Measurements from ENCODE around the gene KCNQ1.

The KCNQ1 gene

DNA sequence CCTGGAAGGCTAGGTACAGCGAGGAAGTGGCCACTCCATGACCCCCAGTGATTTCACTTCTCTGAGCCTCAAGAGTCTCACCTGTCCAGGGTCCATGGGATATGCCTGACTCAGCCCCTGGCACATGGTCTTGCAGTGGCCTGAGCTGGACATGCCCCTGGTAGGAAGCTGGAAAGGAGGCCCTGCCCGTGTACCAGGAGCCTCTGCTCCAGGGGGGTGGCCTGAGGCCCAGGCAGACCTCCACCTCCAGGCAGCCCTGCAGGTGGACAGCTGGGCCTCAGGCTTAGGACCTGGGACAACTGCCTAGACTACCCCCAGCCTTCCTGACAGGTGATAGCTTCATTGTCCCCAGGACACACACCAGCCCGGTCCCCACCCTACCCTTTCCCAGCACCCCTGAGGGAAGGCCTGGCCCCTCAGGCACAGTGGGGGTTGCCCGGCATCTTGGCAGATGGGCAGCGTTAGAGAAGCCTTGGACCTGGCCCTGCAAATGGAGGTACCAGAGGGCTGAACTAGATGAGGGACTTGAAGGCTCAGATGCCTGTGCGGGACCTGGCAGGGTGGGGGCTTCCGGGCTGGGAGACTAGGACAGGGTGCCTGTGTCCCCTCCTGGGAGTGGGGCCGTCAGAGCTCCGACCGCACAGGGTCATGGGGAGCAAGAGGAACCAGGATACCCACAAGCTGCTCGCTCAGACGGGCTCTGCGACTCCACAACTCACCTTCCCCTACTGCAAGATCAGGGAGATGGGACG, 387.1 kb downstream of the KCNQ1 start:
- FAIRE-seq: no peak
- DNase-seq (ENCODE audit: low spot score): no peak

DNA sequence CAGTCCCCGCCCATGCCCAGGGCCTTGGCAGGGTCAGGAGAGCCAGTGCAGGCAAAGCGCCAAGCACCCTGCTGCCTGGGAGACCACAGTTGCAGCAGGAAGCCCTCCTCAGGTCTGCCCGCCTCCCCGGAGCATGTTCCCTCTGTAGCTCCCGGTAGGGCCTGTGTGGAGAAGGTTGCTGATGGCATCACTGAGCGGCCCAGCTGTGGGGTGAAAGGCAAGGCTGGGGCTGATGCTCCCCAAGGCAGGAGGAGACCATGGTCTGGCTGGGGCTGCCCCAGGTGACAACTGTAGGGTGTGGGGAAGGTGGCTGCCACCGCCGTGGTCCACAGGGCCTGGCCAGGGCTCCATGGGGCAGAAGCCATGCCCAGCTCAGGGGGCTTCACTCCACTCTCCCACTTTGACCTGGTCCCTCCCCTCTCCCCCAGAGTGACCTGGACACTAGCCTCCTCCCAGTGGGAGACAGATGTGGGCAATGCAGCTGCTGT, 387.8 kb downstream of the KCNQ1 start:
- no peak for FAIRE-seq
- no peak for DNase-seq (ENCODE audit: low spot score)

DNA sequence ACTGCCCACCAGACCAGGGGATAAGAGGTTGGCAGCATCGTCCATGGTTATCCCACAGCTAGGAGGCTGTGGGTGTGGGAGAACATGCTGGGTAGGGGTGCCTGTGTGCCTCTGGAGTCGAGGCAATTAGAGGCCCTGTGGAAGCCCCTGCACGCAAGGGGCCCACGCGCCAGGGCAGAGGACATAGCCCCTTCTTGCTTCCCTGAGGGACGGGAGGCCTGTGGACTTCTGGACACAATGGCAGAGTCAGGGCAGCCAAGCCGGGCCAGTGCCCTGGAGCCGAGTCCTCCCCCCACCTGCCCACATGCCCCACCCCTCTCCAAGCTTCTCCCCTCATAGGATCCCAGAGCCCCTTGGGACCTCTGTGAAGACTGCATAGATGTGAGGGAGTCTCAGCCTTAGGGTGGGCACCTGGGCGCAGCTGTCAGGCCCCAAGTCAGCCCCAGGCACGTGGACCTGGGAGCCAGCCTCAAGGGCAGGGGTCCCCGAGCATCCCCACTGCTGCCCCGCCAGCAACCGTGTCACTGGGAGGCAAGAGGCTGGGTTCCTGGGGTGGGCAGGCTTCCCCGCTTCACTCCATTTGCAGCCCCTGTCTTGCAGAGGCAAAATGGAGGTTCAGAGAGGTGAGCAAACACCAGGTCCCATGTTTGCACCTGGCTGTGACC, 388.4 kb downstream of the KCNQ1 start:
- DNase-seq (ENCODE audit: low spot score) (no peak), FAIRE-seq (no peak)

DNA sequence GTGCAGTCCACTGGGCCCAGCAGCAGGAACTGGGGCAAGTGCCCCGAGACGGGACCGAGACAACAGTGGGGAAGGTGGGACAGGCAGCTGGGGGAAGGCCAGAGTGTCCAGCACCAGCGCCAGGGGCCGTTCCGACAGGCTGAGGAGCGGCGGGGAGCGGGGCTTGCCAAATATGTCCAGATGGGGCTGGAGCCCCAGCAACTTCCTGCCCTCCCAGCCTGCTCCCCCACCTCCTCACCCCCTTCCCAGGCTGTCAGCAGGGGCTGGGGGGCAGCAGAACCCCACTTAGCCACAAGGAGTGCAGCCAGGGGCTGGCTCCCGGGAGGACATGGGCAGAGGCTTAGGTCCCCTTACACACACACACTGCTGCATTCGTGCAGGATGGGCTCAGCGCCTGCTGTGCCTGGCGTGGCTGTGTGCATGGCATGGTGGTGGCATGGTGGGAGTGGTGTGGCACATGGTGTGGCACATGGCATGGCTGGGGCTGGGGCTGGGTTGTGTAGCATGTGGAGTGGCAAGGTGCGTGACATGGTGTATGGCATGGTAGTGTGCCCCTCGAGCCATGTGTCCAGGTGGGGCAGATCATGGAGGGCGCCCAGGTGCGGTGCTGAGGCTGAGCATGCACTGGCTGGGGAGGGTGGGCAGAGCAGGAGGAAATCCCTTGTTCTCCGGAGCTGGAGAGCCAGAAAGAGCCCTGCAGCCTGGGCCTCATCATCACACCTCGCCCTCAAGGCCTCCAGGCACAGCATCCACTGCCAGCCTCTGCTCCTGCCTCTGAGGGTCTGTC, 389.1 kb downstream of the KCNQ1 start:
- DNase-seq (ENCODE audit: low spot score) (no peak), FAIRE-seq (no peak)

DNA sequence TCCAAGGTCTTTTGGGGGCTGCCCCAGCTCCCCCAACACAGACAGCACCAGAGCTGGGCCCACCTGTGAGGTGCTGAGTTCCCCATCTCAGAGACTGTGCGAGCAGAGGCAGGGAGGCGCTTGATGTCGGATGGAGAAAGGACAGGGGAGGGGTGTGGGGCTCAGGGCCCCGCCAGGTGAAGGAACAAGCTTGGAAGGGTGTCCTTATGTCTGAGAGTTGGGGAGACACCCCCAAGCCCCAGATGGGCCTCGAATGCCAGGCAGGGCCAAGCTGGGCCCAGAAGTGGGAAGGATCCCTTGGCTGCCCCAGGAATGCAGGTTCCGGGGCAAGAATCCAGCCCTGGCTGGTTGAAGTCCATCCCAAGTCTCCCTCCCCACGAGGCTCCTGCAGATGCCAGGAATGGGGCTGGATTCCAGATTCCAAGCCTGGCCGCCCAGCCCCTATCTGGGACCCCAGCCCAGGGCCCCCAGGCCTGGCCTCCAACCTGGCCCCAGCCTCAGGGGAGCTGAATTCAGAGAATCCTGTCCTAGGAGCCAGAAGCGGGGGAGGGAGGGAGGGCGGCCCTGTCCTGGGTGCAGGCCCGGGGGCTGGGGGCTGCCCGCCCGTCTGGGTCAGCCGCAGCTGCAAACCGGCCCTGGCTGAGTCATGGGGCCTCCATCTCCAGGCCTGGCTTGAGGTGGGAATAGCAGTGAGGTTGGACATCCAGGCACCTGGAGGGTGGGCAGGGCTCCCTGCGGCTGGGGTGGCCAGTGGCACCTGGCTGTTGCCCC, 389.9 kb downstream of the KCNQ1 start:
- DNase-seq (ENCODE audit: low spot score) (peak; percentile 38), FAIRE-seq (no peak)

DNA sequence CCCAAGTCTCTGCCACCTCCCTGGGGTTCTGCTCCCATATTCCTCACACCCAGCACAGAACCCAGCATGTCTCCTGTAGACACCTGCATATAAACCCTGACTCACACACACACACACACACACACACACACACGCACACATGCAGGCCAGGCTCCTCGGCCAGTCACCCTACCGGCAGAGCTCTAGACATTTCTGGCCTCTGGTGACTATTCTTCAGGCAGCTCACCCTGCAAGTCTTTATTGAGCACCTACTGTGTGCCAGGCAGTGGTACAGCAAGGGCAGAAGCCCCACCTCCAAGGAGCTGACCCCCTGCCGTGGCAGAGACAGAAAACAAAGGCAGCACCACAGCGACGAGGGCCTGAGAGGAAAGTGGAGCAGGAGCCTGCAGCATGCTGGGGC, 390.5 kb downstream of the KCNQ1 start:
- peak; percentile 49 for DNase-seq (ENCODE audit: low spot score)
- FAIRE-seq: no peak

DNA sequence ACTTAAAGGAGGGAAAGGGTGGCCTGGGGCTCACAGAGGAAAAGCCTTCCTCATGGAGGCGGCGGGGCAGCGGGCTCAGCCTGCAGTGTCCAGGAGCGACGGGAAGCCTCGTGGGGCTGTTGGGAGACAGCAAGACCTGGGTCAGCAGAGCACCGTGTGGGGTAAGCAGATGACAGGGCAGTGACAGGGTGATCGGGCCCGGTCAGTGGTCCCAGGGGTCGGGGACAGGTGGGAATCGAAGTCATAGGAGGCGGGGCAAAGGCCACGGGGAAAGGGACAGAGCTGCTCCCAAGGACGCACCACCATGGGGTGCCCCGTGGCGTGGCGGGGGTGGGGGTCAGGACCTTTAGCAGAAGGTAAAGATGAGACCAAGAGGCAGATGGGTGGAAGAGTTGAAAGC, 390.9 kb downstream of the KCNQ1 start:
- DNase-seq (ENCODE audit: low spot score) (no peak), FAIRE-seq (no peak)

DNA sequence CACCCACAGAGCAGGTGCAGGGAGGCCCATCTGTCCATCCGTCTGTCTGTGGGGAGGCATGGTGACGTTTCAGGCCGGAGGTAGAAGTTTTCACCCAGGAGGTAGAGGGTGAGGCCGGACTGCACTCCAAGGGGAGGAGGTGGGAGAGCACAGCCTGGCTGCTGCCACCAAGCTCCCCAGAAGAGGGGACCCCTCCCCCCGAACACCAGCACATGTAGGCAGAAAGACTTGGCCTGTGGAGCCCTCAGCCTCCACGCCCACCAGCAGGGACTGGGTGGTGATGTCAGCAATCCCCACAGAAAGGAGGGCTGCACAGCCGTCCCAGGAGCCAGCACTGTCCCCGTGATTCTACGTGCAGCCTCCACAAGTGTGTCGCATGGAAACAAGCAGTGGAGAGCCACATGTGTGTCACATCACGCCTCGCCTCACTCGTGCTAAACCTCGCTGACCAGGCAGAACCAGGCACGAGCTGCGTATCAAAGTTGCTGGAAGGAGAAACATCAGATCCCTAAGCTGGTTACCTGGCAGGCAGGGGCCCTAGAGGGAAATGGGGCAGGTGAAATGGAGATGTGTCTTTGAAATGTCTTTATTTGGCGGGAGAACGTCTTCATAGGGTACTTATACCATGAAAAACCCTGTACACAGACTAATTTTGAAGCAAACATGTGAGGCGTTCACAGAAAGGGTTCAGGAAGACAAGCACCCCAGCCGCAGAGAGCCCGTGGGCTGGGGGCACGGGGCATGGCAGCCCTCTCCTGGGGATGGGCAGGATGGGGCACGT, 391.7 kb downstream of the KCNQ1 start:
- DNase-seq (ENCODE audit: low spot score): no peak
- FAIRE-seq: no peak

DNA sequence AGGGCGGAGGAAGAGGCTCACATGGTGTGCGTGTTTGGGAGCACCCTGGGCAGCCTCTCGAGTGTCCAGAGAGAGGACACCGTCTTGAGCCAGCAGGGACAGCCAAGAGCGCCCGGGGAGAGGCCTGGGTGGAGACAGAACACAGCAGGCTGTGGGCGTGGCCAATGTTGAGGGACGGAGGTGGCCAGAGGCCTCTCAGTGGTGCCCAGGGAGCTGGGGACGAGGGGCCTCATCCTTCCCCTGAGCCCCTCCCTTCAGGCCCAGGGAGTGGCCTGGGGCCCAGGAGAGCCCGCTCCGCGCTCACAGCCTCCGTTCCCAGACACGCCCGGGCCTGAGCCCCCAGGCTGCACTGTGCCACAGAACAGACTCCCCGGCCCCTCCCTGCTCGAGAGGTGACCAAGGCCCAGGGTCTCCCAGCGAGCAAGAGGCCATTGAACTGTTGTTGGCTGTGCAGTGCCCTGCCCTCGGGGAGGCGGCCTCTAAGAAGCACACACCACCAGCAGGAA, 392.3 kb downstream of the KCNQ1 start:
- no peak for FAIRE-seq
- DNase-seq (ENCODE audit: low spot score): no peak

DNA sequence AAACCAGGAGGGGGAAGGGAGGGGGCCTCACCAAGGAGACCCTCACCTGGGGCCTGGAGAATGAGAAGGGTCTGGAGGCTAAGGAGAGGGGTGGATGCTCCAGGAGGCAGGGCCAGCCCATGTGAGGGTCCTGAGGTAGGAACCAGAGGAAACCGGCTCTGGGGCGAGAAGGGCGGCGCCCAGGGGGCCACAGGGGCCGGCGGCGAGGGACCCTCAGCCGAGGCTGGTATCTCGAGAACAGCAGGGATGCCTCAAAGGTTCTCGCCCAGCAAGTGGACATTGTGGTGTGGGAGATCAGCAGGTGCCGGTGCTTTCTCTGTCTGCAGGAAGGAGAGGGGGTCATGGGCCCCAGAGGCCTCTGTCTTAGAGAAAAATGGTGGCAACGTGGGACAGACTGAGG, 392.8 kb downstream of the KCNQ1 start:
- FAIRE-seq: no peak
- DNase-seq (ENCODE audit: low spot score): no peak

DNA sequence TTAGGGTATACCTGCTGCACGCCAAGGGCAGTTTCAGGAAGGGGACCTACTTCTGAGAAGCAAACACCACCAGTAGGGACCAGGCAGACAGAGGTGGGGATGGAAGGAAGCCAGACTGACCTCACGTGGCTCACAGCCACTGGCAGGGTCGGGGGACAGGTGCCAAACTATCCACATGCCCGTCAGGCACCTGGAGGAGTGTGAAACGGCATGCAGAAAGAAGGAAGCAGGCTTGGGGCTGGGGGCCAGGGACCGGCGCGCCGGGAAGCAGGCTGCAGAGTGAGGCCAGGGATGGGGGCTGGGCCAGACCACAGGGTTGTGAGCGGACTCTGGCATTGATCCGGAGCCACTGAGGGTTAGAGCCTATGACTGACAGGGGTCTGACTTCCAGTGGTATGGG, 393.3 kb downstream of the KCNQ1 start:
- no peak for DNase-seq (ENCODE audit: low spot score)
- FAIRE-seq: no peak

DNA sequence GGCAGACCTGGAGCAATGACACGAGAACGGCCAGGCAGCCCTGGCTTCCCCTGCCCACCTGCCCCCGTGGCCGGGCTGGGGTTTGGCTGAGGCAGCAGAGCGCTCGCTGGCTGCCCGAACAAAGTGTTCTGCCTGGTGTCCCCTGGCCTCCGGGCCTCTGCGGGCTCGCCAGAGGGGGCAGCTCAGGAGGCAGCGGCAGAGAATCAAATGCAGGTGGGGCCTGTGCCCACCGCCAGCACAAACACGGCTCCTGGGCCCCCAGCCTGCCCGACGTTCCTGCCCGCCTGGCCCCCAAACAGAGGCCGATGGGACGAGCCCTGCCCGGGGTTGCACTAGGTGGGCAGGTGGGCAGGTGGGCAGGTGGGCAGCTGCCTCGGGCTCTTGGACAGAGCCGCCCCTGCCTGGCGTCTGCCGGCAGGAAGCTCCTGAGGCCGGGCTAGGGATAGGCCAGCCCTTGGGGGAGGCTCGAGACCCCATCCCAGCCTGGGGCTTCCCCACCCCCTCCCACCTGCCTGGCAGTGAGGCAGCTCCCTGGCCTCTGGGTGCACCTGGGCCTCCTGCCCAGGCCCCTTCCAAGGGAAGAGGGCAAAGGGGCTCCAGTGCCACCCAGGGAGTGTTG, 394.0 kb downstream of the KCNQ1 start:
- DNase-seq (ENCODE audit: low spot score) (no peak), FAIRE-seq (no peak)

DNA sequence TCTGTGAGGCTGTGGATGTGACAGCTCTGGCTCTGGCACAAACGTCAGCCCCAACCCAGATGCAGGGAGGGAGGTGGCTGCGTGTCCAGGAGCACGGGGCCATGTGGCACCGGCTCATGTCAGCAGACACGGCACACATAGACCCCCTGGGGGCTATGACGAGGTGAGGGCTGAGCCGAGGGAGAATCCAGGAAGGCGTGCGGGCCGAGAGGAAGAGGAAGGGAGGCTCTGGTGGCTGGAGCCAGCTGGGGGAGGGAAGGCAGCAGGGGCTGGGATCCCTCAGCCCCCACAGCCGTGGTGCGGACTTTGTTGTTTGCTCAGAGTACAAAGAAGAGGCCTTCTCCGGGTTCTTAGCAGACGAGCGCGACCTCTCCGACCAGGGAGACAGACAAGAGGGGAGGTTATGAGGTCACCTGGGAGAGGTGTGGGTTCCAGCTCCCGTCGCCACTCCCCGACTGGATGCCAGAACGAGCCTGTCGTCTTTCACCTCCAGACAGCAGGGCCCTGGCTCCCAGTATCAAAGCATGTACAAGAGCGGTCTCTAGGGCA, 394.7 kb downstream of the KCNQ1 start:
- no peak for FAIRE-seq
- no peak for DNase-seq (ENCODE audit: low spot score)

DNA sequence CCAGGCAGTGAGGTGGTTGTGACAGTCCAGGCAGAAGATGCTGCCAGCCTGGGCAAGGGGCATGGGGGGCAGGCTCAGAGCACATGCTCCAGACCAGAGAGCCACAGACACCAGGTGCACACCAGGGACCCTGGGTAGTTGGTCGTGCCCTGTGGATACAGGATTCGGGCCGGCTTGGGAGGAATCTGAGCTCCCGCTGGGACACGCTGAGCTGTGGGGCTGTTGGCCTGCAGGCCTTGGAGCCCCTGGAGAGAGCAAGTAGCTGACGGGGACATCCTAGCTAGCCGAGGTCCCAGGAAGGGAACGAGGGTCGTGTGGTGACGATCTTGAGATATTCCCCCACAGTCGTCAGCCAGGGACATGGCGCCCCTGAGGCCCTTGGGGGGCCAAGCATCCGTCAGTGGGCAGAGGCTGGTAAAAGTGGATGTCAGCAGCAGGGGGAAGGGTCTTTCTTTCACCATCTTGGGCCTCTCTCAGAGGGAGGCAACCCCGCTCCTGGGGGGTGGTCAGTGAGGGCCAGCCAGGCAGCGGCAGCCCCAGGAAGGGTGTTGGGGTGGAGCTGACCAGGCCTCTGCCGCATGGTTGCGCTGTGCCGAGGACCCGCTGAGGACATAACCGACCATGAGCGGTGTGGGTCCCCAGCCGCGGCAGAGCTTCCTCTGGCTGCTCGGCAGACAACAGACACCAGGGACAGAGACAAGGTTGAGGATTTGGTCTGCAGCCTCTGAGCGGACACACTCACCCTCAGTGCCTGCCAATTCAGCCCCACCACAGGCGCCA, 396.8 kb downstream of the KCNQ1 start:
- no peak for FAIRE-seq
- no peak for DNase-seq (ENCODE audit: low spot score)

DNA sequence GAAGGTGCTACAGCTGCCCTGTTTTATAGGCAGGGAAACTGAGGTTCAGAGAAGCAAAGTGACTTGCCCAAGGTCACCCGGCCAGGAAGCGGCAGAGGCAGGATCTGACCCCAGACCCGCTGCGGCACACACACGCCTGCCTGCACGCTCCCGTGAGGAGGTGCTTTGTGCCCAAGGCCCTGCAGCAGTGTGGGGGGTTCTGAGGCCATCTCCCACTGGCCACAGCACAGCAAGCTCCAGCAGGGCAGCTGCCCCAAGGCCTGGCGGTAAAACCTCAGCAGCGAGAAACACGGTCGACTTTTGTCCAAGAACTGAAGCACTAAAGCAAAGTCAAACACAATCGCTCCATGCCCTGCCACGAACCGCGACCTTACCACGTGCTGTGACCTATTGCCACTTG, 398.1 kb downstream of the KCNQ1 start:
- DNase-seq (ENCODE audit: low spot score): no peak
- FAIRE-seq: no peak

DNA sequence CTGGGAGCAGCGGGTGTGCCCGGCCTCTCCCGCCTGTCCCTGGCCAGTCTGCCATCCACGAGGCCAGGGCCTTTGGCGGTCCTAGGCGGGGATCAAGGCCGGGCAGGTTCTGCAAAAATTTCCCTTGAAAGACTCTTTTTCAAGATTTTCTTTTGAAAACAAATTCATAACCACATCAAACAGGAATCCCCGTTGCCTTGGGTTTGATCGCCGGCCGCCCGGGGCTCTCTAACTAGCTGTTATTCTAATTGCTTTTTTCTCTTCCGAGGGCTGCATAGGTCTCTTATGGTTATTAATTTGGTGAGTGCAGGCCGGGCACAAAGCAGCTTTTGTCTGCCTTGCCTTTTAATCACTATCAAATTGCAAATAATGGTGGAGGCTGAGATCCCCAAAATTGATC, 398.7 kb downstream of the KCNQ1 start:
- DNase-seq (ENCODE audit: low spot score): no peak
- FAIRE-seq: no peak

DNA sequence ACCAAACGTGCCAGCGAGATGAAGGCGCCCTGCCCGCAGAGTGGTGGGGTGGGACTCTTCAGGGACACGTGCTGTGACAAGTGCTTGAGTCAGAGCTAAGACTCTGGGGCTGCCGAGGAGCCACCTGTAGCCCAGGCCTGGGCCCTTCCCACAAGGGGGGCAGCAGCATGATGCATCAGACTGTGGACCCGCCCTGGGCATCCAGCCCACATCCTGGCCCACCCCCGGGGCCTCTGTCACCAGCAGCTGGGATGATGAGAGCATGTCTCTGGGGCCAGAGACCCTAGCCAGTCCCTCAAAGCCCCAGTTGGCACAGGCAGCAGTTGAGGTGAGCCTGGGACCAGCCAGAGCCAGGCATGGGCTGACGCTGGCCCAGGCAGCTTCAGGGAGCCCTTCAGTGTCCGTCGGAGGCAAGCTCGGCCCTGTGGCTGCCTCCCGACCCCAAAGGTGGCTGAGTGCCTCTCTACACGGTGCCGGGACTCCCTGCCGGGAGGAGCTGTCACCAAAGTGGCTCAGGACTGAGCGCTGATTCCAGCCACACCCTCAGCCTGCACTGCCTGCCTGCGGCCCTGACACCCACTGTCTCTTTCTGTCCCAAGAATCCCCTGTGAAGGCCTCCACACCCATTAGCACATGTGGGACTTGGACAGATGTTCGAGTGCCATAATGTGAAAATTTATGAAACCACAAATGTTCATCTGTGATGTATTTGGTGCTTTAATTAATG, 399.5 kb downstream of the KCNQ1 start:
- no peak for FAIRE-seq
- DNase-seq (ENCODE audit: low spot score): peak; percentile 37

DNA sequence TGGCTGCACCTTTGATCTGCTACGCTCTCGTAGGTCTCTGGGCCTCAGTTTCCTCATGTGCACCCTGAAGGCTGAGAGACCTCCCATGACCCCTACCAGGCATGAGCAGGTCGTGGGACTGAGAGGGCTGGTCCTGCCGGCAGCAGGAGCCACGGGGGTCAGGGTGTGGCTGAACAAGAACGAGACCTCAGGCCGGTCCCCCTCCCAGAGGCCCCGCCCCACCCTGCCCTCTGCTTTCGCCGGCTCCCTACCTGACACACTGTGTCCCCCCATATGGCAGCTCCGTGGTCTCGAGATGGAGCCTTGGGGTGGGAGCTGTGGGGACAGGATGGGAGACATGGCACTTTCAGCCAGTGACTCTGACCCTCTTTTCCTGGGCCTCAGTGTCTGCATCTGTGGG, 400.2 kb downstream of the KCNQ1 start:
- FAIRE-seq (no peak), DNase-seq (ENCODE audit: low spot score) (no peak)
